ENCODE data around the gene DVL1. TPM values are rescaled to one million over a fixed set of nuclear protein-coding genes. Genes with fewer than 3 reads are reported as not detected.

Gene DVL1
- total and polyA plus RNA-seq, 9 of the 15 experiments (the other 6 are each of a cell fraction or from before 2014, with no cell fraction given), result 0.62 to 135 (median 24.3) TPM

GRCh38 chr1:1312450-1313314 lies 36.5 kb downstream of the DVL1 start (continued):
- TF ChIP-seq, protein P1, sequence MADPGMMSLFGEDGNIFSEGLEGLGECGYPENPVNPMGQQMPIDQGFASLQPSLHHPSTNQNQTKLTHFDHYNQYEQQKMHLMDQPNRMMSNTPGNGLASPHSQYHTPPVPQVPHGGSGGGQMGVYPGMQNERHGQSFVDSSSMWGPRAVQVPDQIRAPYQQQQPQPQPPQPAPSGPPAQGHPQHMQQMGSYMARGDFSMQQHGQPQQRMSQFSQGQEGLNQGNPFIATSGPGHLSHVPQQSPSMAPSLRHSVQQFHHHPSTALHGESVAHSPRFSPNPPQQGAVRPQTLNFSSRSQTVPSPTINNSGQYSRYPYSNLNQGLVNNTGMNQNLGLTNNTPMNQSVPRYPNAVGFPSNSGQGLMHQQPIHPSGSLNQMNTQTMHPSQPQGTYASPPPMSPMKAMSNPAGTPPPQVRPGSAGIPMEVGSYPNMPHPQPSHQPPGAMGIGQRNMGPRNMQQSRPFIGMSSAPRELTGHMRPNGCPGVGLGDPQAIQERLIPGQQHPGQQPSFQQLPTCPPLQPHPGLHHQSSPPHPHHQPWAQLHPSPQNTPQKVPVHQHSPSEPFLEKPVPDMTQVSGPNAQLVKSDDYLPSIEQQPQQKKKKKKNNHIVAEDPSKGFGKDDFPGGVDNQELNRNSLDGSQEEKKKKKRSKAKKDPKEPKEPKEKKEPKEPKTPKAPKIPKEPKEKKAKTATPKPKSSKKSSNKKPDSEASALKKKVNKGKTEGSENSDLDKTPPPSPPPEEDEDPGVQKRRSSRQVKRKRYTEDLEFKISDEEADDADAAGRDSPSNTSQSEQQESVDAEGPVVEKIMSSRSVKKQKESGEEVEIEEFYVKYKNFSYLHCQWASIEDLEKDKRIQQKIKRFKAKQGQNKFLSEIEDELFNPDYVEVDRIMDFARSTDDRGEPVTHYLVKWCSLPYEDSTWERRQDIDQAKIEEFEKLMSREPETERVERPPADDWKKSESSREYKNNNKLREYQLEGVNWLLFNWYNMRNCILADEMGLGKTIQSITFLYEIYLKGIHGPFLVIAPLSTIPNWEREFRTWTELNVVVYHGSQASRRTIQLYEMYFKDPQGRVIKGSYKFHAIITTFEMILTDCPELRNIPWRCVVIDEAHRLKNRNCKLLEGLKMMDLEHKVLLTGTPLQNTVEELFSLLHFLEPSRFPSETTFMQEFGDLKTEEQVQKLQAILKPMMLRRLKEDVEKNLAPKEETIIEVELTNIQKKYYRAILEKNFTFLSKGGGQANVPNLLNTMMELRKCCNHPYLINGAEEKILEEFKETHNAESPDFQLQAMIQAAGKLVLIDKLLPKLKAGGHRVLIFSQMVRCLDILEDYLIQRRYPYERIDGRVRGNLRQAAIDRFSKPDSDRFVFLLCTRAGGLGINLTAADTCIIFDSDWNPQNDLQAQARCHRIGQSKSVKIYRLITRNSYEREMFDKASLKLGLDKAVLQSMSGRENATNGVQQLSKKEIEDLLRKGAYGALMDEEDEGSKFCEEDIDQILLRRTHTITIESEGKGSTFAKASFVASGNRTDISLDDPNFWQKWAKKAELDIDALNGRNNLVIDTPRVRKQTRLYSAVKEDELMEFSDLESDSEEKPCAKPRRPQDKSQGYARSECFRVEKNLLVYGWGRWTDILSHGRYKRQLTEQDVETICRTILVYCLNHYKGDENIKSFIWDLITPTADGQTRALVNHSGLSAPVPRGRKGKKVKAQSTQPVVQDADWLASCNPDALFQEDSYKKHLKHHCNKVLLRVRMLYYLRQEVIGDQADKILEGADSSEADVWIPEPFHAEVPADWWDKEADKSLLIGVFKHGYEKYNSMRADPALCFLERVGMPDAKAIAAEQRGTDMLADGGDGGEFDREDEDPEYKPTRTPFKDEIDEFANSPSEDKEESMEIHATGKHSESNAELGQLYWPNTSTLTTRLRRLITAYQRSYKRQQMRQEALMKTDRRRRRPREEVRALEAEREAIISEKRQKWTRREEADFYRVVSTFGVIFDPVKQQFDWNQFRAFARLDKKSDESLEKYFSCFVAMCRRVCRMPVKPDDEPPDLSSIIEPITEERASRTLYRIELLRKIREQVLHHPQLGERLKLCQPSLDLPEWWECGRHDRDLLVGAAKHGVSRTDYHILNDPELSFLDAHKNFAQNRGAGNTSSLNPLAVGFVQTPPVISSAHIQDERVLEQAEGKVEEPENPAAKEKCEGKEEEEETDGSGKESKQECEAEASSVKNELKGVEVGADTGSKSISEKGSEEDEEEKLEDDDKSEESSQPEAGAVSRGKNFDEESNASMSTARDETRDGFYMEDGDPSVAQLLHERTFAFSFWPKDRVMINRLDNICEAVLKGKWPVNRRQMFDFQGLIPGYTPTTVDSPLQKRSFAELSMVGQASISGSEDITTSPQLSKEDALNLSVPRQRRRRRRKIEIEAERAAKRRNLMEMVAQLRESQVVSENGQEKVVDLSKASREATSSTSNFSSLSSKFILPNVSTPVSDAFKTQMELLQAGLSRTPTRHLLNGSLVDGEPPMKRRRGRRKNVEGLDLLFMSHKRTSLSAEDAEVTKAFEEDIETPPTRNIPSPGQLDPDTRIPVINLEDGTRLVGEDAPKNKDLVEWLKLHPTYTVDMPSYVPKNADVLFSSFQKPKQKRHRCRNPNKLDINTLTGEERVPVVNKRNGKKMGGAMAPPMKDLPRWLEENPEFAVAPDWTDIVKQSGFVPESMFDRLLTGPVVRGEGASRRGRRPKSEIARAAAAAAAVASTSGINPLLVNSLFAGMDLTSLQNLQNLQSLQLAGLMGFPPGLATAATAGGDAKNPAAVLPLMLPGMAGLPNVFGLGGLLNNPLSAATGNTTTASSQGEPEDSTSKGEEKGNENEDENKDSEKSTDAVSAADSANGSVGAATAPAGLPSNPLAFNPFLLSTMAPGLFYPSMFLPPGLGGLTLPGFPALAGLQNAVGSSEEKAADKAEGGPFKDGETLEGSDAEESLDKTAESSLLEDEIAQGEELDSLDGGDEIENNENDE (IDR thresholded peaks at IDR 0.05; ENCODE audit: low read depth, low read length), result no peak
- TF ChIP-seq POLR2A (conservative IDR thresholded peaks at IDR 0.05) (peak; percentile 47), PHB (CRISPR knock-in tag; IDR thresholded peaks at IDR 0.05) (no peak), TAF7 (tag; IDR thresholded peaks at IDR 0.05) (no peak), CC2D1A (IDR thresholded peaks at IDR 0.05) (no peak)
- TF ChIP-seq, protein P2, sequence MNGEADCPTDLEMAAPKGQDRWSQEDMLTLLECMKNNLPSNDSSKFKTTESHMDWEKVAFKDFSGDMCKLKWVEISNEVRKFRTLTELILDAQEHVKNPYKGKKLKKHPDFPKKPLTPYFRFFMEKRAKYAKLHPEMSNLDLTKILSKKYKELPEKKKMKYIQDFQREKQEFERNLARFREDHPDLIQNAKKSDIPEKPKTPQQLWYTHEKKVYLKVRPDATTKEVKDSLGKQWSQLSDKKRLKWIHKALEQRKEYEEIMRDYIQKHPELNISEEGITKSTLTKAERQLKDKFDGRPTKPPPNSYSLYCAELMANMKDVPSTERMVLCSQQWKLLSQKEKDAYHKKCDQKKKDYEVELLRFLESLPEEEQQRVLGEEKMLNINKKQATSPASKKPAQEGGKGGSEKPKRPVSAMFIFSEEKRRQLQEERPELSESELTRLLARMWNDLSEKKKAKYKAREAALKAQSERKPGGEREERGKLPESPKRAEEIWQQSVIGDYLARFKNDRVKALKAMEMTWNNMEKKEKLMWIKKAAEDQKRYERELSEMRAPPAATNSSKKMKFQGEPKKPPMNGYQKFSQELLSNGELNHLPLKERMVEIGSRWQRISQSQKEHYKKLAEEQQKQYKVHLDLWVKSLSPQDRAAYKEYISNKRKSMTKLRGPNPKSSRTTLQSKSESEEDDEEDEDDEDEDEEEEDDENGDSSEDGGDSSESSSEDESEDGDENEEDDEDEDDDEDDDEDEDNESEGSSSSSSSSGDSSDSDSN (IDR thresholded peaks at IDR 0.05; ENCODE audit: borderline replicate concordance in 1 of 2, low read depth in 2 of 2, low read length in 2 of 2), result no peak
